Activated CD4-positive, alpha-beta T cell treated with anti-CD3 and anti-CD28 coated beads, Interleukin-10, Interleukin-2, amounts not matched to agents 100 ng/mL and 50 ng/mL, durations not matched to agents 16 hours and 8 hours (primary cell): ENCODE results near the gene BTBD2.

Source experiments
- DNase-seq: peaks from one replicate; pipeline ENCODE4 v3.0.0-alpha.2; 2020

BTBD2 gene

GRCh38 chr19:1936916-1937610, 78.5 kb downstream of the BTBD2 start:
- DNase-seq: no peak

- no peak for DNase-seq
Observed at GRCh38 chr19:1936430-1936829, 79.1 kb downstream of the BTBD2 start.

GRCh38 chr19:1935484-1936208, 79.9 kb downstream of the BTBD2 start:
- peak; percentile 64 for DNase-seq
